Choroid plexus epithelial cell (primary cell): ENCODE results near the gene NFATC2.

Experiments used
- DNase-seq: peaks from one replicate; pipeline ENCODE4 v3.0.0-alpha.2; 2010; ENCODE audit warnings: low read depth
- H3K4me3 ChIP-seq: 2 replicates; pipeline ENCODE4 v1.5.1; 2011; ENCODE audit warnings: low read depth, mild to moderate bottlenecking, control low read depth, low read length, moderate library complexity
- CTCF ChIP-seq: conservative IDR thresholded peaks from 2 replicates; pipeline ENCODE4 v1.5.1; 2011; ENCODE audit warnings: low read depth, mild to moderate bottlenecking, control low read depth, inconsistent platforms, low read length, moderate library complexity

Gene NFATC2

GRCh38 chr20:51419646-51420045, 122.9 kb downstream of the NFATC2 start:
- no peak overlapping the region for H3K4me3 ChIP-seq
- TF ChIP-seq CTCF = no peak
- DNase-seq = no peak

- no peak for DNase-seq
- no peak overlapping the region for H3K4me3 ChIP-seq
- TF ChIP-seq CTCF = no peak
Measured at GRCh38 chr20:51419231-51419630, 123.3 kb downstream of the NFATC2 start.

GRCh38 chr20:51418137-51418529, 124.4 kb downstream of the NFATC2 start:
- DNase-seq = no peak
- no peak for TF ChIP-seq CTCF
- H3K4me3 ChIP-seq = no peak overlapping the region

GRCh38 chr20:51417250-51418136, 125.0 kb downstream of the NFATC2 start:
- H3K4me3 ChIP-seq = no peak overlapping the region
- no peak for DNase-seq
- no peak for TF ChIP-seq CTCF

- no peak for TF ChIP-seq CTCF
- DNase-seq = no peak
- H3K4me3 ChIP-seq = no peak overlapping the region
Measured at GRCh38 chr20:51416532-51417249, 125.8 kb downstream of the NFATC2 start.

GRCh38 chr20:51413857-51414256, 128.7 kb downstream of the NFATC2 start:
- H3K4me3 ChIP-seq = no peak overlapping the region
- no peak for TF ChIP-seq CTCF
- no peak for DNase-seq

- H3K4me3 ChIP-seq = no peak overlapping the region
- TF ChIP-seq CTCF = no peak
- DNase-seq = no peak
Measured at GRCh38 chr20:51412951-51413481, 129.5 kb downstream of the NFATC2 start.
